Nucleus accumbens (tissue), 56 donors: ENCODE data around the gene CHD2.

Source experiments
- DNase-seq, 56 donors: peaks; one replicate each; lab custom pipeline; 2025; lab: John Stamatoyannopoulos, UW

Gene CHD2

GRCh38 chr15:92953566-92953965 lies 53.4 kb downstream of the CHD2 start:
- DNase-seq, result no peak

- DNase-seq, result no peak
Observed at GRCh38 chr15:92954002-92954401, 53.9 kb downstream of the CHD2 start.

- DNase-seq, result no peak
Observed at GRCh38 chr15:92954578-92954977, 54.5 kb downstream of the CHD2 start.

GRCh38 chr15:92955706-92956105 lies 55.6 kb downstream of the CHD2 start:
- DNase-seq, result no peak

GRCh38 chr15:92958105-92958504 lies 58.0 kb downstream of the CHD2 start:
- DNase-seq, result no peak

- DNase-seq, result no peak
Observed at GRCh38 chr15:92959219-92959618, 59.1 kb downstream of the CHD2 start.

GRCh38 chr15:92960996-92961681 lies 61.0 kb downstream of the CHD2 start:
- DNase-seq, result no peak

- DNase-seq, result no peak
Observed at GRCh38 chr15:92962914-92963313, 62.8 kb downstream of the CHD2 start.

- no peak for DNase-seq
Observed at GRCh38 chr15:92963794-92964193, 63.7 kb downstream of the CHD2 start.

GRCh38 chr15:92968926-92969651 lies 69.0 kb downstream of the CHD2 start:
- no peak for DNase-seq

GRCh38 chr15:92970656-92971055 lies 70.5 kb downstream of the CHD2 start:
- DNase-seq, result no peak

GRCh38 chr15:92971081-92971480 lies 71.0 kb downstream of the CHD2 start:
- DNase-seq, result no peak

GRCh38 chr15:92971713-92972112 lies 71.6 kb downstream of the CHD2 start:
- DNase-seq, result no peak

GRCh38 chr15:92974183-92974915 lies 74.2 kb downstream of the CHD2 start:
- peak in 2 of 56 donors; percentile 5 to 7 for DNase-seq

GRCh38 chr15:92979011-92979701 lies 79.0 kb downstream of the CHD2 start:
- DNase-seq, result no peak

- DNase-seq, result no peak
Observed at GRCh38 chr15:92981333-92981732, 81.2 kb downstream of the CHD2 start.

GRCh38 chr15:92984161-92984560 lies 84.0 kb downstream of the CHD2 start:
- DNase-seq, result peak in 1 of 56 donors; percentile 47

- no peak for DNase-seq
Observed at GRCh38 chr15:92989470-92989869, 89.3 kb downstream of the CHD2 start.

GRCh38 chr15:92990031-92990430 lies 89.9 kb downstream of the CHD2 start:
- DNase-seq, result no peak

GRCh38 chr15:92992720-92993119 lies 92.6 kb downstream of the CHD2 start:
- DNase-seq, result no peak

- DNase-seq, result no peak
Observed at GRCh38 chr15:92997821-92998220, 97.7 kb downstream of the CHD2 start.
